HG03520 (cell line): Measurements from ENCODE around the gene CARD19.

Source experiments
- ATAC-seq: cut with Tn5 transposase; IDR thresholded peaks from one replicate; pipeline ENCODE4 v1.9.1; 2021; ENCODE audit warnings: mild to moderate bottlenecking, moderate library complexity; ENCODE audit not compliant: unreplicated experiment

The CARD19 gene

DNA sequence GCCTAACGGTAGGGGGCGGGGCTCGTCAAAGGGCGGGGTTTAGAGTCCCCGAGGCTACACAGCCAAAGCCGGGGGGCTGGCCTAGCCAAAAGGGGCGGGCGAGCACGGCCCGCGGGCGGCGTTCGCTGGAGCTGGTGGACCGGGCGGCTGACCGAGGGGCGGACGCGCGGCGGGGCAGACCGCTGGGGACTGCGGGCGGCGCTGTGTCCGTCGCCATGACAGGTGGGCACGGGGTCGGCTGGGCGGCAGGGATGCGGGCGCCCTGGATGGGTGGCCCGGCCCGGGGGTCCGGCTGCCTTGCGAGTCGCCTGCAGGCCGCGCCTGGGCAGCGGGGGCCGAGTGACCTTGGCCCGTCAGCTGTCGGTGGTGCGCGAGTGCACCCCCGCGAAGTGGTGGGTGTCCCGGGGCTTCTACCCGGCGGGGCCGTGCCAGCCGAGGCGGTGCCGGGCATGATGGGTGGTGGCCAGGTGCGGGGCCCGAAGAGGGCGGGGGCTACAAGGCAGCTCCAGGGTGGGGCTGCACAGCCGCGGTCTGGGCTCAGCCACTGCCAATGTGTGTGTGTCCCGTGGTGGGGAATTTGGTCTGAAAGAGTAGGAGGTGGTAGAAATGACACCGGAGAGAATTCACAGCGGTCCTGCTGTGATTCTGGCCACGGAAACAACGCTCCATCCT lies at the start of gene CARD19:
Gene CARD19, plus strand, starts transcription at position 87 of the 672 bp plus-strand sequence. Its CDS starts 129 bp downstream, at position 216.
- ATAC-seq: peak; percentile 7

- no peak for ATAC-seq
These were observed 47.2 kb upstream of the CARD19 start for GRCh38 chr9:93048566-93049448.

DNA sequence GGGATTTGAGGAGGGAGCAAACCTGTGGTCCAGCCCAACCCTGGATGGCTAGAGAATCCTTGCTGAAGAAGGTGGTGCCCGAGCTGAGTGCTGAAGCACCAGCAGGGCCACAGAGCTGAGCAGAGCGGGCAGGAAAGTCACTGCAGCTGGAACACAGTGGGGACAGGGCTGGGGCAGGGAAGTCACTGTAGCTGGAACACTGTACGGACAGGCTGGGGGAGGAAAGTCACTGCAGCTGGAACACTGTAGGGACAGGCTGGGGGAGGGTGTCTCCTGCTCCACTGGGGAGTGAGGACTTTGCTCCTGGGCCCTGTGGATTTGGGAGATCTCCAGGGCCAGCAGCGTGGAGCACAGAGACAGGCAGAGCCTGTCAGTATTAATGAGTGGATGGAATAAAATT lies 46.5 kb upstream of the CARD19 start:
- ATAC-seq: no peak

GRCh38 chr9:93050231-93050630 lies 45.8 kb upstream of the CARD19 start:
- no peak for ATAC-seq

DNA sequence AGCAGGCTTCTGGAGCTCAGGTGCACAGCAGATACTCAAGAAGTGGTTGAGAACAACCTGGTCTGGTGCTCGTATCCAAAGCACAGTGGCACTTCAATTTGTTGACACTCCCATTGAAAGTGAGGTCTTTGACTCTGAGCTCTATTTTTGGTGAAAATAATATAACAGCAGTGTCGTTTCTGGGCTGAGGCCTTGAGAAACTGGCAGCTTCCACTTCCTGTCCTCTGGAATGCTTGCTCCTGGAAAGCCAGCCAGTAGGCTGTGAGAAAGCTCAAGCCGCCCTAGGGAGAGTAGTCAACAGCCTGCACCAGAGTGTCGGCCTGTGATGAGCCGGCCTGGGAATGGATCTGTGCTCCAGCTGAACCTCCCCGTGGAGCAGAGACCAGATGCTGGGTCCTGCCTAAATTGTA lies 44.3 kb upstream of the CARD19 start:
- ATAC-seq: no peak

DNA sequence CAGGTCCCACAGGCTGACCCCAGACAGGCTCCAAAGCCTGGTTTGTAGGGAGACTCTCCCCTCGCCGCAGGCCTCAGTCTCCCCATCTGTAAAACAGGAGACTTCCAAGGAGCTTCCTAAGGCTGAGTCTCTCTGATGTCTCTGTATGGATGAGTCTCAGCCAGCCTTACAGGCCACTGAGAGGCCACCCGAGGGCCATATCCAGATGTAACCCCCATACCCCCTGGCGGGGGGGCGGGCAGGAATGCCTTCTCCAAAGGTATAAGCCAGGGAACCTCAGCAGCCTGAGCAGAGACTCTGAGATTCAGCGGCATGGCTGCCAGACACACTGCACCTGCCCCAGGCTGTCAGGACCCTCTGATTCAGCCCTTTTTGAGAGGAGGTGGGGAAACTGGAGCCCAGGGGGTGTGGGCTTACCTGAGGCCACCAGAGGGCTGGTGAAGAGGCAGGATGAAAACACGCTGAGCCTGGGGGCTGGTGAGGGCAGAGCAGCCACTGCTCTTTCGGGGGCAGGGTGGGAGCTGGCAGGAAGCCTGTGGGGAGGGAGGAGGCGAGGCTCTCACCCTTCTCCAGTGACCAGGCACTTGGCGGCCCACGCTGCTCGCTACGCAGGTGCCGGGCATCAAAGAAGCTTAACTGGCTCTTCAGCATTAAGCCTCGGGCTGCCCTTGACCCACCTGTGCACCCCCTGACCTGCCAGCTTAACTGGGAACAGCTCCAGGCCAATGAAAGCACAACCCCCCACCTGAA lies 43.1 kb upstream of the CARD19 start:
- ATAC-seq: no peak

GRCh38 chr9:93053781-93054331 lies 42.2 kb upstream of the CARD19 start:
- no peak for ATAC-seq

GRCh38 chr9:93054758-93055704 lies 41.0 kb upstream of the CARD19 start:
- ATAC-seq: no peak

GRCh38 chr9:93057042-93057702 lies 38.8 kb upstream of the CARD19 start:
- ATAC-seq: no peak

- peak; percentile 3 for ATAC-seq
These were observed 38.2 kb upstream of the CARD19 start for GRCh38 chr9:93057703-93058354.

DNA sequence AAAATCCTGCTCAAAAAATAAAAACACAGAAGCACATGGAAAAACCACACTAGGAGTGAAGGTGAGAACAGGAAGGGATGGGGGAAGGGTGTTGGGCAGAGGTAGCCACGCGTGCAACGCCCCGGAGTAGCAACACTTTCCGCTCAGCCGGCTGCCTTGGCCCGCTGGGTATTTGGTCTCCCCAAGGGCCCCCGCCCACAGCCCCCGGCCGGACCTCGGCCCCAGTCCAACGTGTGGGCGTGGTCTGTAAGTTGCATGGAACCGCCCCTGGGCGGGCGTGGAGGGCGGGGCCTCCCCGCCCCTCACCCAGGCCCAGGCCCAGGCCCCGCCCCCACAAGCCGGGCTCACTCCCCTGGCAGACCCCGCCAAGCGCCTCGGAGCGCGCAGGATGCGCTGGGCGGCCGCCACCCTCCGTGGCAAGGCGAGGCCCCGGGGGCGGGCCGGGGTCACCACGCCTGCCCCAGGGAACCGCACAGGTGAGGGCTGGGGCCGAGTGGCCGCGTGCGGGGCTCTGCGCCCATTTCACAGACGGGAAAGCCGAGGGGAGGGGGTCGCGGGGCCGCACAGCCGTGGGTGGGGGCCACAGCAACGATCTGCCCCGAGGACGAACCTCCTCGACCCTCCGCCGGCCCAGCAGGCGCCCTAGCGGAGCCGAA lies 37.5 kb upstream of the CARD19 start, which contains the start of gene SUSD3:
Gene SUSD3, plus strand, starts transcription at position 347 of the 656 bp plus-strand sequence. Its CDS starts 42 bp downstream, at position 389.
- ATAC-seq: peak; percentile 49

GRCh38 chr9:93059011-93059714 lies 36.9 kb upstream of the CARD19 start:
- peak; percentile 17 for ATAC-seq

GRCh38 chr9:93059715-93060578 lies 36.1 kb upstream of the CARD19 start:
- ATAC-seq: no peak

- no peak for ATAC-seq
These were observed 35.2 kb upstream of the CARD19 start for GRCh38 chr9:93060746-93061259.

GRCh38 chr9:93061260-93061751 lies 34.7 kb upstream of the CARD19 start:
- ATAC-seq: no peak
